Measurements from ENCODE around the gene LARGE1.

Gene LARGE1

GRCh38 chr22:33260498-33260897 is 659.8 kb downstream of the LARGE1 start:
- DNase-seq (ENCODE audit: low read depth), result no peak
- no peak overlapping the region for H3K4me3 ChIP-seq (ENCODE audit: low read length)
- TF ChIP-seq CTCF (IDR thresholded peaks at IDR 0.05; ENCODE audit: insufficient read depth, low read depth, low read length, missing control alignments), result no peak

- no peak for DNase-seq (ENCODE audit: low read depth)
- no peak overlapping the region for H3K4me3 ChIP-seq (ENCODE audit: low read length)
- no peak for TF ChIP-seq CTCF (IDR thresholded peaks at IDR 0.05; ENCODE audit: insufficient read depth, low read depth, low read length, missing control alignments)
These were observed 664.5 kb downstream of the LARGE1 start for GRCh38 chr22:33255791-33256190.

GRCh38 chr22:33248948-33249347 is 671.3 kb downstream of the LARGE1 start:
- no peak overlapping the region for H3K4me3 ChIP-seq (ENCODE audit: low read length)

GRCh38 chr22:33247758-33248157 is 672.5 kb downstream of the LARGE1 start:
- DNase-seq (ENCODE audit: low read depth), result no peak
- no peak overlapping the region for H3K4me3 ChIP-seq (ENCODE audit: low read length)
- no peak for TF ChIP-seq CTCF (IDR thresholded peaks at IDR 0.05; ENCODE audit: insufficient read depth, low read depth, low read length, missing control alignments)

More at GRCh38 chr22:33248948-33249347, 671.3 kb downstream of the LARGE1 start:
- TF ChIP-seq CTCF (IDR thresholded peaks at IDR 0.05; ENCODE audit: insufficient read depth, low read depth, low read length, missing control alignments), result no peak
- DNase-seq (ENCODE audit: low read depth), result no peak

GRCh38 chr22:33242078-33242477 is 678.2 kb downstream of the LARGE1 start:
- no peak overlapping the region for H3K4me3 ChIP-seq (ENCODE audit: low read length)
- DNase-seq (ENCODE audit: low read depth), result peak; percentile 26
- TF ChIP-seq CTCF (IDR thresholded peaks at IDR 0.05; ENCODE audit: insufficient read depth, low read depth, low read length, missing control alignments), result no peak

- H3K4me3 ChIP-seq (ENCODE audit: low read length), result no peak overlapping the region
- TF ChIP-seq CTCF (IDR thresholded peaks at IDR 0.05; ENCODE audit: insufficient read depth, low read depth, low read length, missing control alignments), result no peak
- DNase-seq (ENCODE audit: low read depth), result no peak
These were observed 679.3 kb downstream of the LARGE1 start for GRCh38 chr22:33240888-33241475.

- no peak for DNase-seq (ENCODE audit: low read depth)
- no peak overlapping the region for H3K4me3 ChIP-seq (ENCODE audit: low read length)
- no peak for TF ChIP-seq CTCF (IDR thresholded peaks at IDR 0.05; ENCODE audit: insufficient read depth, low read depth, low read length, missing control alignments)
These were observed 688.2 kb downstream of the LARGE1 start for GRCh38 chr22:33232071-33232470.

Data from epithelial cell of esophagus (primary cell).